GM19468 (cell line): Measurements from ENCODE around the gene ALS2.
"Not testable (repeated sequence)": the region's sequence is repeated elsewhere in the genome, so short reads cannot be mapped to it uniquely, and the experiment has no call there.

Source experiments
- ATAC-seq: cut with Tn5 transposase; IDR thresholded peaks from one replicate; pipeline ENCODE4 v1.9.1; 2021; ENCODE audit warnings: mild to moderate bottlenecking, moderate library complexity, moderate number of reproducible peaks; ENCODE audit not compliant: unreplicated experiment; ENCODE audit errors: extremely low read depth

Gene ALS2

GRCh38 chr2:201795607-201796477 lies 15.1 kb upstream of the ALS2 start:
- ATAC-seq = no peak

- no peak for ATAC-seq
Measured at GRCh38 chr2:201794294-201794693, 13.6 kb upstream of the ALS2 start.

GRCh38 chr2:201793631-201794030 lies 12.9 kb upstream of the ALS2 start:
- ATAC-seq = no peak

DNA sequence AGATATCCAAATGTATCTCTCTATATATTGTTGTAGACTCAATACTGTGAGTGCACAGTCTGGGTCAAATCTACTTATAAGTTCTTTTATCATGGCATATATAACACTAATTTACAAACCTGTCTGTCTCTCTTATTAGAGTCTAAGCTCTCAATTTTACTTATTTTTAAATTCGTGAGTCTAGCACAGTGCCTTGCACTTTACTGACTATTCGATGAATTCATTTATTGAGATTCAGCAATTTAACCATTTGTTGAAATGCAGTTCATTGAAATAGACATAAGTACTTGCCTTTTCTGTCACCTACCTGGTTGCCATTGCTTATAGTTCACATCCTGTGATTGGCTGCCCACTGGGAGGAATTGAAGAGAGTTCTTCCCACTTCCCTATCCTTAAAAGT lies 10.3 kb upstream of the ALS2 start:
- no peak for ATAC-seq

DNA sequence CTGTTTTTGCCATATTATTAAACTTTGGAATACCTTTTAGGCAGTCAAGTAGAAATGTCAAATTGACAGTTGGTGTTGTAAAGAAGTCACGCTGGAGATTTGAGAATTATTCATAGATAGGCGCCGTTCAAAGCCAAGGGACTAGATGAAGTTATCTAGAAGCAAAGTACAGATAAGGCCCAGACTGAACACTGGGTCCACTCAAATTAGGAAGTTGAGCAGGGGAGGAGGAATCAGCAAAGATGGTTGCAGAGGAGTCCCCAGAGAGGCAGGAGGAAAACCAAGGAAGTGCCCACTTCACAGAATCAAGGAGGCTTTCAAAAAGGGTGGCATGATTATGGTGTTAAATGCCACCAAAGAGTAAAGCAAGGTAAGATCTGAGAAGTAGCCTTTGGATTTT lies 9.6 kb upstream of the ALS2 start:
- ATAC-seq = no peak

DNA sequence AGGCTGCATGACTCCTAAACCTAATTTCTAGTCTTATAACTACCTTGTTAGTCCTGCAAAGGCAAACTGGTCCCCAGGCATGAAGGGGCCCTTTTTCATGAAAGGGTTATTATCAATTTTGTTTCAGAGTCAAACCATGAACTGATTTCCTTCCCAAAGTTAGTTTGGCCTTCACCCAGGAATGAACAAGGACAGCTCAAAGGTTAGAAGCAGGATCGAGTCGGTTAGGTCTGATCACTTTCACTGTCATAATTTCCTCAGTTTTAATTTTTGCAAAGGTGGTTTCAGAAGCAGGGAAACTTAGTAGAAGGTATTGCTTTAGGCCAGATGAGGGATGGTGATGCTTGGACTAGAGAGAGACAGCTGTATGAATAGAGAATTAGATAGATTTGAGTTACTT lies 8.7 kb upstream of the ALS2 start:
- no peak for ATAC-seq

DNA sequence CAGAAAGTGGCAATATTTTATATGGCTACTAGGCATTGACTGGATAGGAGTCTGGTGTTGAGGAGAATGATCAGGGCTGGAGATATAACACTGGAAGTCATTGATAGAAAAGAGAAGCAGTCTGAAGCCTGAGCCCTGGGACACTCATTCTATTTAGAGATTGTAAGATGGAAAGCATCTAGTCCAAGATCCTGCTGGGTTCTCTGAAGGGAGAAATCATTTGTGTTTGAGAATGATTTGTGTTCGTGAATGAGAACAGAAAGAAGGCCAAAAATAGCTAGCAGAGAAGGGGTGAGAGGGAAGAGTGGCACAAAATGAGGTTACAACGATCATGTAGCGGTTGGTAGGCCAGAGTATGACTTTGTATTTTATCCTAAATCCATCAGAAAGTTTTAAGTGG lies 7.6 kb upstream of the ALS2 start:
- ATAC-seq = no peak

DNA sequence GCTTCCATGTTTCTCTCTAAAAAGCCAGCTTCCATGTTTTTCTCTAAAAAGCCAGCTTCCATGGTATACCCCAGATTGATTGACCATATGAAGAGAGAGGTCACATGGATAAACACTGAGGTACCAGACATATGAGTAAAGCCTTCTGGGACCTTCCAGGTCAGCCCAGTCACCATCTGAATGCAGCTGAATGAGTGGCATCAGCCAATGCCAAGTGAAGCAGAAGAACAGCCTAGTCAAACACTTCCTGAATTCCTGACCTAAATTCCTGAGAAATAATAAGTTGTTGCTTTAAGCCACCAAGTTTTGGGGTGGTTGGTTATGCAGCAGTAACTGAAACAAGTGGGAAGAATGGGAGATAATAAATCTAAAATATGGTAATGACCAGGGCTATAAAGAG lies 5.7 kb upstream of the ALS2 start:
- ATAC-seq = no peak

DNA sequence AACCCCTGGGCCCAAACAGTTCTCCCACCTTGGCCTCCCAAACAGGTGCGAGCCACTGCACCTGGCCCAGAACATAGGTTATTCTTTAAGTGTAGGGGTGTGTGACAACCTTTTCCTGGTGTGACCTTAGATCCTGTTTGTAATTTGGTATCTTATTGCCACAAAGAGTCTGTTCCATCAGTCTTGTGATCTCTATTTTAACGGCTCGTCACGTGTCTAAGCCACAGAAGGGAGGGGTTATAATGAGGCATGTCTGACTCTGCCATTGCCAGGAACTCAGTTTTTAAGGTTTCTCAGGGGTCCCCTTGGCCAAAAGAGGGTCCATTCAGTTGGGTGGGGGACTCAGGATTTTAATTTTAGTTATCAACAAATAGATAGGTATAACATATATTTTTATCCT lies 4.4 kb upstream of the ALS2 start:
- ATAC-seq = no peak

GRCh38 chr2:201784563-201784962 lies 3.8 kb upstream of the ALS2 start:
- no peak for ATAC-seq

DNA sequence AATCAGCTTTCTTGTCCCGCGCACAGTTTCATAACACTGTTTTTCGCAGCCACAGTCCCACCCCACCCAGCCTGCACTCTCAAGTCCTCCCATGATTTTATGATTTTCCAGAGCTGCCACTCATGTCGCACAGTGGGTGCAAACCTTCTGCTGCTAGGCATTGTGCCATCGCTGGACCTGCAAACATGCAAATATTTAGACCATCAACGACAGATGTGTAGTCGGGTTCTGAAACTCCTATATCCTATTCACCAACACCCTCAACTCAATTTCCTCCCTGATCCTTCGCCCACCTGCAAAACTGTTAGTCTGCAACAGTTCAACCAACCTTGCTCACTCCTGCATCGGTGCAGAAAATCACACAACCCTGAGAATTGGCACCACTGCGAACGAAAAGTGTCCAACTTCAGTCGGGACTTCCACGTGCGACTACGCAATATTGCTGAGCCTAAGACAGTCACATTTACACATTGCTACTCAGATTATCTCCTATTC lies 871 bp upstream of the ALS2 start:
- ATAC-seq = no peak

- no peak for ATAC-seq
Measured at GRCh38 chr2:201779901-201780673, 646 bp downstream of the ALS2 start.

DNA sequence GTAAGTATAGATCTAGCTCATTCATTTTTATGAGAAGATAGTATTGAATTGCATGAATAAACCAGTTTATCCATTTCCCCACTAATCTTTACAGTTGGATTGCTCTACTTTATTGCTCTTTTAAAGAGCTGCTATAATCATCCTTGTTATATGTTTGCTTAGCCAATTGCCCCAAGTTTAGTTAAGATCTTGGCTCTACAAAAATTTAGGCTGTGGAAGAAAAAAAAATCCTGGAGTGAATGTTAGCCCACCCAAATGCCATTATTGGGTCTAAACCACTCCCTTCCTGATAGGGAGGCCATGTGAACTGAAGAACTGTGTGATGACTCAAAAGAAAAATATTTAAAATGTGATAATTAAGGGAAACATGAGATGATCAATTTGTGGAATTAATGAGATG lies 2.9 kb downstream of the ALS2 start:
- no peak for ATAC-seq

DNA sequence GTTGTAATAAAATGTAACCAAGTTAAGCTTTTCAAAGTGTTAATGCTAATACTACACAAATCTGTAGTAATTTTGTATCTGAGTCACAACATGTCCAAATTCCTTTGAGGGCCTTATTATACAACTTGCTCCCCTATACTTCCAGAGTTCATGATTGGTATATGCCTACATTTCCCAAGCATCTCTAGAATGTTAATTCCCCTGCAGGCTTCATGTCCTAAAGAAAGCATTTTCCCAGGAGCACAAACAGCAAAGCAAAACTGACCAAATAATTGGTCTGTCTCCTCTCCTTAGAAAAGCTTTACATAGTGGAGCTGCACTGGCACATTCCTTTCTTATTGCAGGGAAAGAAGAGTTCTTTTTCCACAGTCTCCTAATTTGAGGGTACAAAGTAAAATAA lies 3.7 kb downstream of the ALS2 start:
- no peak for ATAC-seq

GRCh38 chr2:201775326-201775725 lies 5.4 kb downstream of the ALS2 start:
- no peak for ATAC-seq

DNA sequence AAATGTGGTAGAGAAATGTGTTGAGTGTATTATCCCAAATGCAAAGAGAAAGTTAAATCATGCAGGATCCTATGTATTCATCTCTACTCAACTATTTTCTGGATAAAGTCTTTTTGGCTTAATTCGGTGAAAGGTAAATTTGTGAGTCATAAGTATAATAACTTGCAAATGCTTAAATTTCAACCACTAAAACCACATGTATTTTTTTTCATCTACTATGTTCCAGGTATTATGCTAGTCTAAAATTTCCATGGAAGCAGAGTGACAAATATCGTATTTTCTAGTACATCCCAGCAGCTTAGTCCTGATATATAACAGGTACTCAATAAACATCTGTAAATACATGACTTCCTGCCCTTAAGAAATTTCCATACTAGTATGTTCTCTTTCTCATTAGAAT lies 6.2 kb downstream of the ALS2 start:
- ATAC-seq = no peak

DNA sequence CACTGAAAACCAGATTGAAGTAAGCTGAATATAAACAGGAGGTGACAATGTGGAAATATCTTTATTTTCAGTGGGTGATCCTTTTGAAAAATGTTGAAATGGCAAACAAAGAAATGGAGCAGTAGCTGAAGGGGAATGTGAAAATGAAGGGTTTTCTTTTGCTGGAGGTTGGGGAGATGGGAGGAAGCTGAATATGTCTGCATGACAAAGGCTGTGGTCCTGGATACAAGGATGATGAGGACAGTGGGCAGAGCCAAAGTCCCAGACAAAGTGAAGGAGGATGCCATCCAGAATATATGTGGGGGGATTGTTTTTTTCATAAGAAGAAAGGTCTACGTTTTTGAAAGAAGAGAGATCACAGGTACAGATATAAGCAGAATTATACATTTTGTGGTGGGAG lies 6.7 kb downstream of the ALS2 start:
- ATAC-seq = no peak

- no peak for ATAC-seq
Measured at GRCh38 chr2:201769666-201770373, 10.9 kb downstream of the ALS2 start.

GRCh38 chr2:201768918-201769317 lies 11.8 kb downstream of the ALS2 start:
- no peak for ATAC-seq

GRCh38 chr2:201765799-201766198 lies 14.9 kb downstream of the ALS2 start:
- ATAC-seq = no peak

DNA sequence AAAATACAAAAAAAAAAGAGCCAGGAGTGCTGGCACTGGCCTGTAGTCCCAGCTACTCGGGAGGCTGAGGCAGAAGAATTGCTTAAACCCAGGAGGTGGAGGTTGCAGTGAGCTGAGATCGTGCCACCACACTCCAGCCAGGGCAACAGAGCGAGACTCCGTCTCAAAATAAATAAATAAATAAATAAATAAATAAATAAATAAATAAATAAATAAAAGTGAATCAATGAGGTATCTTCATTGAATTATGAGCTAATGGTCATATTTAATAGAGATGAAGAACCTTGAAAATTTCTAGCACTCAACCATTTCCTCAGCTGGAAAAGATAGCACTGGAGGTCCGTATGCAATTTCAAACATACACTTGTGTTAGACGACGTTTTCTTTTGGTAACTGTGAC lies 16.3 kb downstream of the ALS2 start:
- not testable (repeated sequence) for ATAC-seq
